Measurements from ENCODE around the gene GPR152.
"Not testable (repeated sequence)": the region's sequence is repeated elsewhere in the genome, so short reads cannot be mapped to it uniquely, and the experiment has no call there.

Gene GPR152

GRCh38 chr11:67470337-67471002, 17.9 kb upstream of the GPR152 start:
- Histone ChIP-seq H3K4me1 (ENCODE audit: control insufficient read depth, insufficient read depth, low read length, unreplicated experiment) (peaks cover 9% of the 10 kb centered on the region), H3K36me3 (ENCODE audit: insufficient read depth, low read length) (no peaks in the 10 kb centered on the region), H3K79me2 (ENCODE audit: control insufficient read depth, insufficient read depth, low read length, unreplicated experiment) (peaks cover 6% of the 10 kb centered on the region), H3K4me3 (ENCODE audit: low read depth, low read length) (no peak overlapping the region), H3K27me3 (ENCODE audit: insufficient read depth, low read length) (no peaks in the 10 kb centered on the region), H2AFZ (ENCODE audit: low read length, unreplicated experiment) (no peak overlapping the region), H3K27ac (ENCODE audit: low read depth, low read length) (no peak overlapping the region)

GRCh38 chr11:67469508-67469811, 16.9 kb upstream of the GPR152 start:
- no peak overlapping the region for H3K27ac ChIP-seq (ENCODE audit: low read depth, low read length)

GRCh38 chr11:67468759-67469507, 16.4 kb upstream of the GPR152 start, which contains the start of gene TMEM134:
TMEM134 (minus strand) TSS chr11:67469251; CDS start chr11:67469192, 59 bp downstream.
- Histone ChIP-seq H3K36me3 (ENCODE audit: insufficient read depth, low read length) (no peaks in the 10 kb centered on the region), H3K79me2 (ENCODE audit: control insufficient read depth, insufficient read depth, low read length, unreplicated experiment) (peaks cover 6% of the 10 kb centered on the region), H3K4me3 (ENCODE audit: low read depth, low read length) (peak within 1 kb of the TSS; percentile 90), H3K27ac (ENCODE audit: low read depth, low read length) (peak within 1 kb of the TSS; percentile 48; the same call in 1 of the 2 replicates), H3K27me3 (ENCODE audit: insufficient read depth, low read length) (no peaks in the 10 kb centered on the region), H2AFZ (ENCODE audit: low read length, unreplicated experiment) (peak within 1 kb of the TSS; percentile 94), H3K4me1 (ENCODE audit: control insufficient read depth, insufficient read depth, low read length, unreplicated experiment) (peaks cover 9% of the 10 kb centered on the region)

More at GRCh38 chr11:67469508-67469811, 16.9 kb upstream of the GPR152 start:
- H3K27me3 ChIP-seq (ENCODE audit: insufficient read depth, low read length) = no peaks in the 10 kb centered on the region
- peak overlapping the region; percentile 94 for H2AFZ ChIP-seq (ENCODE audit: low read length, unreplicated experiment)
- no peaks in the 10 kb centered on the region for H3K36me3 ChIP-seq (ENCODE audit: insufficient read depth, low read length)
- peaks cover 6% of the 10 kb centered on the region for H3K79me2 ChIP-seq (ENCODE audit: control insufficient read depth, insufficient read depth, low read length, unreplicated experiment)
- H3K4me3 ChIP-seq (ENCODE audit: low read depth, low read length) = peak overlapping the region; percentile 90
- H3K4me1 ChIP-seq (ENCODE audit: control insufficient read depth, insufficient read depth, low read length, unreplicated experiment) = peaks cover 9% of the 10 kb centered on the region

GRCh38 chr11:67468456-67468758, 15.9 kb upstream of the GPR152 start:
- H3K36me3 ChIP-seq (ENCODE audit: insufficient read depth, low read length) = no peaks in the 10 kb centered on the region
- peaks cover 12% of the 10 kb centered on the region for H3K4me1 ChIP-seq (ENCODE audit: control insufficient read depth, insufficient read depth, low read length, unreplicated experiment)
- H3K79me2 ChIP-seq (ENCODE audit: control insufficient read depth, insufficient read depth, low read length, unreplicated experiment) = peaks cover 6% of the 10 kb centered on the region
- peak overlapping the region; percentile 90 for H3K4me3 ChIP-seq (ENCODE audit: low read depth, low read length)
- H2AFZ ChIP-seq (ENCODE audit: low read length, unreplicated experiment) = peak overlapping the region; percentile 80
- H3K27me3 ChIP-seq (ENCODE audit: insufficient read depth, low read length) = no peaks in the 10 kb centered on the region
- peak overlapping the region; percentile 48; the same call in 1 of the 2 replicates for H3K27ac ChIP-seq (ENCODE audit: low read depth, low read length)

GRCh38 chr11:67468056-67468455, 15.5 kb upstream of the GPR152 start:
- H3K79me2 ChIP-seq (ENCODE audit: control insufficient read depth, insufficient read depth, low read length, unreplicated experiment) = peaks cover 6% of the 10 kb centered on the region
- no peaks in the 10 kb centered on the region for H3K27me3 ChIP-seq (ENCODE audit: insufficient read depth, low read length)
- no peak overlapping the region for H2AFZ ChIP-seq (ENCODE audit: low read length, unreplicated experiment)
- H3K27ac ChIP-seq (ENCODE audit: low read depth, low read length) = no peak overlapping the region
- no peaks in the 10 kb centered on the region for H3K36me3 ChIP-seq (ENCODE audit: insufficient read depth, low read length)
- H3K4me3 ChIP-seq (ENCODE audit: low read depth, low read length) = peak overlapping the region; percentile 90
- peaks cover 12% of the 10 kb centered on the region for H3K4me1 ChIP-seq (ENCODE audit: control insufficient read depth, insufficient read depth, low read length, unreplicated experiment)

- H3K27ac ChIP-seq (ENCODE audit: low read depth, low read length) = no peak overlapping the region
These were observed 14.6 kb upstream of the GPR152 start for GRCh38 chr11:67466962-67467771.

GRCh38 chr11:67466367-67466766, 13.8 kb upstream of the GPR152 start:
- Histone ChIP-seq H3K36me3 (ENCODE audit: insufficient read depth, low read length) (no peaks in the 10 kb centered on the region), H3K27me3 (ENCODE audit: insufficient read depth, low read length) (no peaks in the 10 kb centered on the region), H2AFZ (ENCODE audit: low read length, unreplicated experiment) (no peak overlapping the region), H3K4me1 (ENCODE audit: control insufficient read depth, insufficient read depth, low read length, unreplicated experiment) (peaks cover 12% of the 10 kb centered on the region), H3K79me2 (ENCODE audit: control insufficient read depth, insufficient read depth, low read length, unreplicated experiment) (peaks cover 6% of the 10 kb centered on the region), H3K4me3 (ENCODE audit: low read depth, low read length) (no peak overlapping the region), H3K27ac (ENCODE audit: low read depth, low read length) (no peak overlapping the region)

More at GRCh38 chr11:67466962-67467771, 14.6 kb upstream of the GPR152 start:
- no peaks in the 10 kb centered on the region for H3K27me3 ChIP-seq (ENCODE audit: insufficient read depth, low read length)
- H3K36me3 ChIP-seq (ENCODE audit: insufficient read depth, low read length) = no peaks in the 10 kb centered on the region
- H2AFZ ChIP-seq (ENCODE audit: low read length, unreplicated experiment) = no peak overlapping the region
- H3K79me2 ChIP-seq (ENCODE audit: control insufficient read depth, insufficient read depth, low read length, unreplicated experiment) = peaks cover 6% of the 10 kb centered on the region
- peaks cover 12% of the 10 kb centered on the region for H3K4me1 ChIP-seq (ENCODE audit: control insufficient read depth, insufficient read depth, low read length, unreplicated experiment)
- peak overlapping the region; percentile 90; the same call in 1 of the 2 replicates for H3K4me3 ChIP-seq (ENCODE audit: low read depth, low read length)

GRCh38 chr11:67465530-67465929, 13.0 kb upstream of the GPR152 start:
- not testable (repeated sequence) for H3K79me2 ChIP-seq (ENCODE audit: control insufficient read depth, insufficient read depth, low read length, unreplicated experiment); H3K36me3 ChIP-seq (ENCODE audit: insufficient read depth, low read length); H2AFZ ChIP-seq (ENCODE audit: low read length, unreplicated experiment); H3K27ac ChIP-seq (ENCODE audit: low read depth, low read length); H3K27me3 ChIP-seq (ENCODE audit: insufficient read depth, low read length)
- peaks cover 12% of the 10 kb centered on the region for H3K4me1 ChIP-seq (ENCODE audit: control insufficient read depth, insufficient read depth, low read length, unreplicated experiment)
- 0 out of 2 replicates have a peak overlapping the region, but pooled peaks have one; percentile 76 for H3K4me3 ChIP-seq (ENCODE audit: low read depth, low read length)

- Histone ChIP-seq H3K4me3 (ENCODE audit: low read depth, low read length) (peak overlapping the region; percentile 76), H3K27ac (ENCODE audit: low read depth, low read length) (peak overlapping the region; percentile 16; the same call in 1 of the 2 replicates)
These were observed 12.6 kb upstream of the GPR152 start for GRCh38 chr11:67465189-67465510.

GRCh38 chr11:67464411-67465188, 12.1 kb upstream of the GPR152 start:
- Histone ChIP-seq H3K4me1 (ENCODE audit: control insufficient read depth, insufficient read depth, low read length, unreplicated experiment) (peaks cover 12% of the 10 kb centered on the region), H3K27me3 (ENCODE audit: insufficient read depth, low read length) (no peaks in the 10 kb centered on the region), H3K4me3 (ENCODE audit: low read depth, low read length) (peak overlapping the region; percentile 76), H2AFZ (ENCODE audit: low read length, unreplicated experiment) (no peak overlapping the region), H3K36me3 (ENCODE audit: insufficient read depth, low read length) (no peaks in the 10 kb centered on the region), H3K79me2 (ENCODE audit: control insufficient read depth, insufficient read depth, low read length, unreplicated experiment) (peaks cover 6% of the 10 kb centered on the region), H3K27ac (ENCODE audit: low read depth, low read length) (peak overlapping the region; percentile 62)

More at GRCh38 chr11:67465189-67465510, 12.6 kb upstream of the GPR152 start:
- no peak overlapping the region for H2AFZ ChIP-seq (ENCODE audit: low read length, unreplicated experiment)
- H3K4me1 ChIP-seq (ENCODE audit: control insufficient read depth, insufficient read depth, low read length, unreplicated experiment) = peaks cover 12% of the 10 kb centered on the region
- peaks cover 6% of the 10 kb centered on the region for H3K79me2 ChIP-seq (ENCODE audit: control insufficient read depth, insufficient read depth, low read length, unreplicated experiment)
- H3K36me3 ChIP-seq (ENCODE audit: insufficient read depth, low read length) = no peaks in the 10 kb centered on the region
- H3K27me3 ChIP-seq (ENCODE audit: insufficient read depth, low read length) = no peaks in the 10 kb centered on the region
